Stimulated activated CD8-positive, alpha-beta memory T cell treated with anti-CD3 and anti-CD28 coated beads, Interleukin-7, amount 100 ng/mL, for 1 hour (primary cell): ENCODE results near the gene REEP1.

Source experiments
- DNase-seq, 2 donors: peaks; one replicate each; pipeline ENCODE4 v3.0.0-alpha.2; 2020; ENCODE audit warnings: low read depth in 2 of 2

Gene REEP1

DNA sequence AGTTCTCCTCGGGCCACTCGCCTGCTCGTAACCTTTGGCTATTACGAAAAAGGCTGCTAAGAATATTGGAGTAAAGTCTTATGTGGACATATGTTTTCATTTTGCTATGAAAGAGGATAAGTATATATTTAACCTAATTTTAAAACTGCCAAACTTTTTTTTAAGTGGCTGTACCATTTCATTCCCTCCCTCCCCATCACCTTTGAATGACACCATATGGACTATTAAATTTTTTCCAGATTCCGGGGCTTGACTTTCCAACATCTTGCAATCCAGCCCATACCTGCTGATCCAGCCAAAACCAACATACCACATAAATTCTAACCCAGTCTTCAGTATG, 31.5 kb downstream of the REEP1 start:
- no peak for DNase-seq

DNA sequence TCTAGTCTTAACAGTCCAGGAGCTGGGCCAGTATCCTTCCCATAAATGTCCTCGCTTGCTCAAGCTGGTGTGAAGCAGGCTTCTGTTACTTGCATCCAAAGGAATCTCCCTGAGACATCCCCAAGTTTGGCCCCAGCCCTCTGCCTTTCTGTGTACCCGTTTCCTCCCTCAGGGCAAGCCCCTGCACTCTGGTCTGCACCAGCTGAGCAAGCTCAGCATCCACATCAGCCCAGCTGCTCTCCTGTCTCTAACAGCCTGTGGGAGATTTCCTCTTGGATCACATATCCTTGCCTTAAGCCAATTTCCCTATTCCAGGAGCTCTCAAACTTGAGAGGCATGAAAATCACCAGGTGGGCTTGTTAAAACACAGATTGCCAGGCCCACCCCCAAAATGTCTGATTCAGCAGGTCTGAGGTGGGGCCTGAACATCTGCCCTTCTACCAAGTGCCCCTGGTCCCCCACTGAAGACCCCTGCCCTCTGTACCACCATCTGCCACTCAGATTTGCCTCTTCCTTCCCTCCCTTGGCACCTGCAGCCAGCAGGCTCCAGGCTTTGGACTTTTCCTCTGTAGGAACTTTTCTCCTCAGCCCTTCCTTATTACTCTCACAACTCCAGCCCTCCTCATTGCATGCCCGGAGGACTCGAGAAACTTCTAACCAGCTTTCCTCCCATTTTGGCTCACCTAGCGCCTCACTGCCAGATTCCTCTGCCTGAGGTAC, 32.1 kb downstream of the REEP1 start:
- no peak for DNase-seq

DNA sequence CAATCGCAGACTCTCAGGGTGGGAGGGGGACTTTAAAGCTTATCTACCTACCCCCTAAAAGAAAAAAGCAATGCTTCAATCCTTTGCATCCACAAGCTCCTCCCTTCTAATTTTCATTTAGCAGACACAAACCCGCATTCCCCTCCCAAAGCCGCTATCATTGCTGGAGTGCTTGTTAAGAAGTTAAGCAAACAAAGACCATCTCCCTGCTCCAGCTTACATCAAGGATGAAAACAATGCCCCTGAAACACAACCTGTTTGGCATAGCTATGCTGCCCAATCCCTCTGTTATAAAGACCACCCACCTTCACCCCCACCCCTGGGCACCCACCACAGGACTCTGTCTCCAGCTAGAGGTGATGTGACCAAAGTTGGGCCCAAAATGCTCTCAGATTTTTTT, 33.0 kb downstream of the REEP1 start:
- no peak for DNase-seq

DNA sequence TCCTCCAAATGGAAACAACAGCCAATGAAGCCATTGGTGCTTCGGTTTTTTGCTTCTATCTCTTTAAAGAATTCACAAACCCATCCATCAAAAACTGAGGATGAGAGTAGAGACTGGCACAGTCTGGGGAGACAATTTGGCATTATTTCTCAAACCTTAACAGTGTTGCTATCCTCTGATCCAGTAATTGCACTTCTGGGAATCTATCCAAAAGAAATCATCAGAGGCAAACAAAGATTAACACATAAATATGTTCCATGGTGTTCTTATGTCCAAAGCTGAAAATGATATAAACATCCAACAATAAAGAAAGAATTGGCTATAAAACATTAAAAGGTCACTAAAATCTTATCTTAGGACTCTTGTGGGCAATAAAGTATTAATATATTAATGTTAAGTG, 35.1 kb downstream of the REEP1 start:
- DNase-seq: no peak

DNA sequence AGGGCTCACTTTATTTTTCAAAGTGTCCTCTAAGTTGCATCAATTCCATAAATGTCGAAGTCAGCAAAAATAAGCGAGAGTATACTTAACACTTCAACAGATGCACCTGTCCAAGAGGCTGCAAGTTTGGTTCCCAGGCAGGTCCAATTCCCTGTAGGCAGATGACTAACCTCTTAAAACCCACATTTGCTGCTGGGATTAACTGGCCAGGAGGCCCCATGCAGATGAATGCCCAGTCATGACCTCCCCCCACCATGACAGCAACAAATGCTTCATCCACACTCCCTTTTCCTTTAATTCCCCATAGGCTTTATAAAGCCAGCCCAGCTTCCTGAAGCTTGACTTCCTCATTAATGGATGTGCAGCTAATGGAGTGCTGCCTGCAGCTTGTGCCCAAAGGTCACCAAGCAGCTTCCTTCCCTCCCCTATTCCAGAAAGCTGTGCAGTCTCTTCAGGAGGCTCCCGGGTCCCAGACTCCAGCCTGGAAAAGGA, 35.7 kb downstream of the REEP1 start:
- DNase-seq: no peak

DNA sequence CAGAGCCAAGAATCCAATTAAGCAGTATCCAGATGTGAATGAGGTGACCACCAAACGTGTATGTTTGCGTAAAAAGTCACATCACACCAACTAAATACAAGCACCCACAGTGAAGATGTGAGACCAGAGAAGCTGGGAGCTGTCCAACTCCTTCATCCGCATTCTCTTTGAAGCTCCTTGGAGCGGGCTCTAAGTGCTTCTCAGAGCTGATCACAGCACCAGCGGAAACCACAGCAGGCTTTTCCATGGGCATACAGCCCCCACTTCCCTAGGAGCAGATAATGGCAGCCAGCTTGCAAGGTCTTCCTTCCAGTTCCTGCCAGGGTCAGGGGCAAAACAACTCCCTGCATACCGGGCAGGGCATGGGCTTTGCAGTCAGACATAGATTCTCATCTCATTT, 36.4 kb downstream of the REEP1 start:
- DNase-seq: no peak

DNA sequence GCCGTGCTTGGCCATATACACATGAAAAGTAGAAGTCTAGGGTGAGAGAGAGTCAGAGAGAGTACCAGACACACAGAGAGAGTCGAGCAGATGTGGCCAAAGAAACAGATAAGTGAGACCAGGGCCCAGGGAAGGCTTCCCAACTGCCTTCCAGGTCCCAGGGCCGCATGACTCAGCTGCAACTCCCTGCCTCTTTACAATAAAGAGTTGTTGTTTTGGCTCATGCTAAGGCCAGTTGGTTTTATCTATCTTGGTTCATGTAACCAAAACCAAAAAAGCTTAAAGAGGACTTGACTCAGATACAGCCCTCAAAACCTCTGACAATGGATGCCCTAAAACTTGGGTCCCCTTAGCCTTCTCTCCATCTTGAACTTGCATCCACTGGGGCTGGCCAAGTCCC, 36.9 kb downstream of the REEP1 start:
- no peak for DNase-seq

DNA sequence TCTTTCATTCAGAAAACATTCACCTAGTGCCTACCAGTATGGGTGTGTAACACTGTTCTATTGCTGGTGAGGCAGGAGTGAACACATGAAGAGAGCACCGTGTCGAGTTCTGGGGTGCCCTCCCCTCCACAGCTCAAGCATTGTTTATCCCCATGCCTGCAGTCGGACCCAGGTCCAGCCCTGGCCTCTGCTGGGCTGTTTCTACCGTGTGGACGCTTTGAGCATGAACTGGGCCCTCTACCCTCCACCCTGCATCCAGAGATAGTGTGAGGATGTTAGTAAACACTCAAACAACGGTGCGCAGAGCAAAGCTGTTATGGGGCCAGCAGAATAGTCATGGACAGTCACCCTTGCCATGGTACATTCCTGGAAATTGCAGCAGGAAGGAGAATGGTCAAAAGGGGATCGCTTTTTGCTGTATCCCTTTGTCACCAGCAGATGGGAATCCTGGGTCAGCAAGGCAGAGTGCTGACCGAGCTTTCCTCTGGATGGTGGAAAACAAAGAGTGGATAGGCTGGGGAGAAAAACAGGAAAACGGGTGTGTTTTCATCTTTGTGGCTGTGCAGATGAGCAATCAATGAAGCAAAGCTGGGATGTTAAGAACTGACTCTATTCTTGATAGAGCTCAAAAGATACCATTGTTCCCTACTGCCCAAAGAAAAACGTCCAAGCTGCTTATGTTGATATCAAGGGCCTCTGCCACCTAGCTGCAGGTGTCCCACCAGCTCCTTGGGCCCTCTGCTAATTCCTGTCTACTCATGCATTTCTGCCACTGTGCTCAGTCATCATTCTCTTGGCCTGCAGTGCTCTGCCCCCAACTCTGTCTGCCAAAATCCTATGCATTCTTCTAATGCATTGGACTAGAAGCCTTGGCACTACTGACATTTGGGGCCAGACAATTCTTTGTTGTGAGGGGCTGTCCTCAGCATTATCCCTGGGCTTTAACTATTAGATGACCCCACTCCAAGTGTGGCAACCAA, 38.7 kb downstream of the REEP1 start:
- no peak for DNase-seq

DNA sequence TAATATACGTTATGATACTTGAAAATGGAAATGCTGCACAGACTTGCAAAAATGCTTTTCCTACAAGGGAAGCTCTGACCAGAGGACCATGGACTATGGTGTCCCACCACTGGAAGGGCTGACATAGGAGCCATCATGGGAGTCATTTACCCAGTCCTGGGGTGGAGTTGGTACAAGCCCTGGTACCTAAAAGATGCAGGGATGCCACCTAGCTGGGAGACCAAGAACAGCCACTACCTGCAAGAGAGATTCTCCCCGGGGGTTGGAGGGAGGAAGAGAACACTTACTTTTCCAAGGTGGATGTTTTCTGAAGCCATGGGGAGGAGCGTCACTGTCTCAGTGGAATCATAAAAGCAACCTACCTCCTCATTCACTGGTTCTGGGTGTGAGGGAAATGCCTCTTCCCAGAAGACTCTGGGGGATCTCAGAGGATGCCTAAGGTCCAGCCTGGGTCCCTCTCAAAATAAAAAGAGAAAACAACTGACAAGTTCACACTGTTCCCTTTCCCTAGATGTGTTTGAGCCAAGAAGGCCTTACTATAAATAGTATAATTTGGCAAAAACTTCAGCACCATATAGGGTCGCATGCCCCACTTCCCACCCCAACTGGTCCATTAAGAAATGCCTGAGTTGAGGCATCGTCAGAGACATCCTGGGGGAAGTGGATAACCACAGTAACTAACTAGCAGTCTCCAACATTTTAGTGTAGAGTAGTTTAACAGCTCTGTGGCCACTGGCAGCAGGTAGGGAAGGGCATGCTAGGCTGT, 39.9 kb downstream of the REEP1 start:
- DNase-seq: no peak

DNA sequence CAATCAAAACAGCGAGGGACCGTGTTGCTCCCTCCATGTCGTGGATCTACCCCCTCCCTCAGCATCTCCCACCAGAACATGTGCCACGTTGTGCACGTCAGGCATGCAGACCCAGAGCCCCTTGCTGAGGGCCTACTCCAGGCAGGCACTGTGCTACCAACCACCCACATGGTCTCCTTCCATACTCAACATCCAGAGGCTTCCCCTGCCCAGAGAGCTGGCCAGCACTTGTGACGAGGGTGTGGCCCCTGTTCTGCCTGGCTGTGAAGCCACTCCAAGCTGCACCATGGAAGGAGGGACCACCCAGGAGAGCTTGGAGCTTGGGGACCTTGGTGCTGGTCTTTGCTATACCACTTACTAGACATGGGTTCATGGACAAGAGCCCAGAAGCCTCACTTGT, 40.5 kb downstream of the REEP1 start:
- no peak for DNase-seq

DNA sequence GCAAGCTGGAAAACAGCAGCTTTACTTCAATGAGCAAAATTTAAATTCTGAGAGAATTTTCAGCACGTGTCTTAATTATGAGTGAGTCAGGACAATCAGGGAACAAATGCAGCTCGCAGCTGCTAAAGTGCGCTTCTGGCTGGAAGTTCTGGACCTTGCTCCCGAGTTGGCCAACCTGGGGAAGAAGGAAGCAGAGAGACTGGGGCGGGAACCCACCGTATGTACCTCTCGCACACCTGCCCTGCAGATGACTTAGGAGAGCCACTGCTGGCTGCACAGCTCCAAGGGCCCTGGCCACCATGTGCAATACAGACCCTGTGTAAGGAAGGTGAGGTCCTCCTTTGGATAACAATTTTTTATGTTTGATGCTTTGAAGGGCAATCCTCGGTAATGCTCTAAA, 42.4 kb downstream of the REEP1 start:
- DNase-seq: no peak

DNA sequence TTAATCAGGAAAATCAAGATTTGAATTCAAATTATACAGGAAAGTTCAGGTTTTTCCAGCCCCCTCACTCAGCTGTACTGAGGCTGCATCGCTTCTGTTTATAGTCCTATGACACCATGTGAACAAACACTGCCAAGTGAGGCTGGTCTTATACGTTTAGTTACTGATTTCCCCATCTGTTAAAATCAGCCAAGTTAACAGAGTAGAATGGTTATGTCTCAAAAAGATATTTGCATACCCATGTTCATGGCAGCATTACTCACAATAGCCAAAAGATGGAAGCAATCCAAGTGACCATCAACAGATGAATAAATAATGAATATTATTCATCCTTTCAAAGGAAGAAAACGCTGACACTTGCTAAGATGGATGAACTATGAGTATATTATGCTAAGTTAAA, 43.8 kb downstream of the REEP1 start:
- DNase-seq: no peak

DNA sequence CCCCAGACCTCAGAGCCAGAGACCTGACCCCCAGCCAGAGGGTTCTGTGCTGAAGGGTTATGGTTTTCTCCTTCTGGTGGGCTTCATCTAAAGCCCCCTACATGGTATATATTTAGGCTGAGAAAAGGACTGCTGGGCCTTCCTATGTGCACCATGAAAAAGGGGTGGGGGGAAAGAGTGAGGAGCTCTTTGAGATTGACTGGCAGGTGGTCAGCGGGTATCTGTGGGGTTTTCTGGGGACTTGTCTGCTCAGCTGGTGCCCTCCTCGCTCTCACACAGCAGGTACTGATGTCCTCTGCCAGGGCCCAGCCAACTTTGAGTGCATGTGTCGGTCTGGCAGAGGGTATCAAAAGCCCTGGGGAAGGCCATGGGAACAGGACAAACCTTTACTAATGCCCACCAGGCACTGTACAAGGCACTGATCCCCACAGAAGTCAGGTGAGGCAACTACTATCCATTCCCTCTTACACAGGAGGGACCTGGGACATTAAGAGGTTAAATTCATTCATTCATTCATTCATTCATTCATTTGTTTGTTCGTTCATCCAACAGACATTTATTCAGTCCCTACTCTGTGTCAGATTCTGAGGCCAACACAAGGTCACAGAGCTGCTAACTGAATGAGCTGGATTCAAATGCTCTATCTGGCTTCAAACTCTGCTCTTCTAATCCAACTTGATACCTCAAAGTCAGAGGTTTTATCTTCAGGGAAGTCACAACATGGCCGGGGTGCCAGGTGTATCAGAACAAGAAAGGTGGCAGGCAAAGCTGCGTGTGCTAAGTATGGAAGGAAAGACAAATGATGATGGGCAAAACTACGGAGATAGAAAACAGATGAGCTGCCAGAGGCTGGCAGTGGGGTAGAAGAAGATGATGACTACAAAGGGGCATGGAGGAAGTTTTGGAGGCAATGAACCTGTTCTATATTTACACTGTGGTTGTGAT, 44.6 kb downstream of the REEP1 start:
- no peak for DNase-seq

DNA sequence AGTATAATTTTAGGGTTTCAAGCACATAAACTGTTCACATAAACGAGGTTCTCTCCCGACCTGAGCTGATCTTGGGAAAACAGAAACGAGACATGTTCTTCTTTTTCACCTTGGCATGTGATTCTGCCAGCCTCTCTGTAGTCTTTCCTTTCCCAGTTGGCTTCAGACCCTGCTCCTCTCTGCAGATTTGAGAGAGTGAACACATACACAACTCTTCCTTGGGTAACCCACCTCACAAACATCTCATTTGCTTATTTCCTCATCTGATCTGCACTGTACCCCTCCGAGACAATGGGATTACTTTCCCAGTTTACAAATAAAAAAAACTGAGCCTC, 46.1 kb downstream of the REEP1 start:
- no peak for DNase-seq

DNA sequence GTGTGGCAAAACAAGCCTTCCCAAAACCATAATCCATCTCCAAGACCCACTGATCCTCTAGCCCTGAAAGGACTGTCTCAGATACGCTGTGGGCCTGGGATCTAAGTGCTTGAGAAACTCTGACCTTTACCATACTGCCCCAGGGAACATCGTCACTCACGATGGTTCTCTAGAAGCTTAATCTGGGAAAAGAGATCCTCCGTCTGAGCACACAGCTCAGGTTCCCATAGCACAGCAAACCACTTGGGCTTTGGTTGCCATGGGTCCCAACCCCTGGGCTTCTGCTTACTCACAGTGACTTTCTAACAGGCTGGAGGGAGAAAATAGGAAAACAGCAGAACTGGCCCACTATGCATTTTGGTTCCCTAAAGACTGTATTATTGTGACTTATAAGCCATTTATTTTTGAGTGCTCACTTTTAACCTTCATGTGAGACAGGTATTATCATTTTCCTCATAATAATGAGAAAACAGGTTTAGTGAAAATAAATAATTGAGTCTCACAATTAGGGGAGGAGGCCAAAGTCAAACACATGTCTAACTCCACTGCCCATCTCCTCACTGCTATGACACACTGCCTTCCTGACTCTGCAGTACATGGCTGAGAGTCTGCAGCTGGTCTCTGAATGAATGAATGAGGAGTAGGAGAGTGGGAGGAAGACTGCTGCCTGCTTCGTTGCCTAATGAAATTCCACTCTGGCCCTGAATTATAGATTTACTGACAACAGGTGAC, 46.7 kb downstream of the REEP1 start:
- DNase-seq: no peak

DNA sequence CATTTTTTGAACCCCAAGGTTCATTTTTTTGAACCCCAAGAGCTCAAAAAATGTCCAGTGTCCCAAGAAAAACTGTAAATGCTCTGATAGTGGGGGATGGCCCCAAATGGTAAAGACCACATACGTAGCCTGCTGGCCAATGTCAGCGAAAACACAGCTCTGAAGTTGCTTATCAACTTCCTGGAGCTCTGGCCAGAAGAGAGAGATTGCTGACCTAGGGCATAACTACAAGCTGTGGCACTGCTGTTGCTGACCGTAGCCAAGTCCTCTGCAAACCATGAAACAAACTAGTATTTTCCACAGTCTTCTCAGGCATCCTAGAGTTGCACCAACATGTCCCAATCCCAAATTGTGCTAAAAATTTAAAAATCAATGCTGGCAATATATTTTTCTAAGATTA, 50.9 kb downstream of the REEP1 start:
- DNase-seq: no peak

DNA sequence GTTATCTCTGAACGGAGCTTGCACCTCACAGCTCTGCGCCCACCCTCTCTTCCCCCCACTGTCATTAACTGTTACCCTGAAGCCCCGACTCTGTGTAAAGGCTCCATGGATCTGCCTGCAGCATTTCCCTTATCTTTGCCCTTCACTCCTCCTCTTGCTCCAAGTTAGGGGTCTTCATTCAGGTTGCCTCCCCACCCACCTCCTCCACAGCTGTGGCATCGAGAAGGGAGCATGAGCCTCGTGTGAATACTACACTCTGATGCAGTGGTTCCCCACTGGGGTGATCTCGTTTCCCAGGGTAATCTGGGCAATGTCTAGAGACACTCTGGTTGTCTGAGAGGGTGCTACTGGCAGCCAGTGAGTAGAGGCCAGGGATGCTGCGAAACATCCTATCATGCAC, 51.4 kb downstream of the REEP1 start:
- no peak for DNase-seq

DNA sequence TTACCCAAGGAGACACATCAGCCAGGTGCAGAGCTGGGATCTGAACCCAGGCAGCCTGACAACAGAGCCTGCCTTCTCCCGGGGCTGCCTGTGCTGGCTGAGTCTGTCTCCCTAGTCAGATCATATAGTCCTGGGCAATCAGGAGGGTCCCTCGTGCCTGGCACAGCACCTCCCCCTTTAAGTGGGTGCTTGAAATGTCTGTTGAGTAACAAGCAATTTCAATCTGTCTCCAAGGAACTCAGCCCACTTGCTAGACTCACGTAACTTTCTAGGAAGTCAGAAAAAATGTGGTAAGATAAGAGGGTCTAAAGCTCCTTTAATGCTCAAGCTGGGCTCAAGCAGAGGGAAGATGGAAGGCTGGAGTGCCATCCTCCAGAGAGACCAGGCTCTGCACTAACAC, 51.9 kb downstream of the REEP1 start:
- no peak for DNase-seq

DNA sequence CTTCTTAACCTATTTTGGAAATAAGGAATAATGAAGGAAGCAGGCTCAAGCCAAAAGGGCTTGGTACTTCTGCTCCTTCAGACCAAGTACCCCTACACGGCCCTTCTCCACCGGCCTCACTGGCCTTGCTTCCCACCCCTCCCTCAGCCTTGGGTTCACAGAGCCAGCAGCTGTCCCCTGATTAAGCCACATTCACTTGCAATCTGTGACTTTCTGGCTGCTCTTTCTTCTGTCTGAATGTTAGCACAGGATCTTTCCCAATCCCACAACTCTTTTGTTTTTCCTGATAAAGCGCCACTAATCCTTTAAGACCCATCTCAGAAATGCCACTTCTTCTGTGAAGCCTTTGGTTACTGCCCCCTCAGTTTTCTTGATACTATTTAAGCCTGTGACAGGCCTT, 52.4 kb downstream of the REEP1 start:
- DNase-seq: no peak

DNA sequence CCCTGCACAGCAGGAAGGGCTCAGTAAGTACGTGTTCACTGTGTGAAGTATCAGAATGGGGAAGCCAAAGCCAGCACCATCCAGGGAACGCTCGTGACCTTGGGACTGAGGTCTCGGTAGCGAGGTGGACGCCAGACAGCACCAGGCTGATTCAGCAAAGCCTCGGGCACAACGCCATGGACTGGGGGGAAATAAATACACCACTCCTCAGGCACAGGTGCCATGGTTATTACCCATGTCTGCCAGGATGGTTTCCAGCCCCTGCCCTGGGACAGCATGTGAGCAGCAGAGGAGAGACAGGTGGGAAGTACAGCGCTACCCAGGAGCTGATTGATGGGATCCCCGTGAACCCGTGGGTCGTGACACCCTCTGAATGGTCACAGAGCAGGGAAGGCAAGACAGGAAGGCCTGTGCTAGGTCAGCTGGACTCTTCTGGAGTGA, 53.0 kb downstream of the REEP1 start:
- DNase-seq: no peak
